Keratinocyte (primary cell): ENCODE results near the gene C9orf85. TPM values are rescaled to one million over a fixed set of nuclear protein-coding genes. Genes with fewer than 3 reads are reported as not detected.

Source experiments
- DNase-seq: peaks from one replicate; pipeline ENCODE4 v3.0.0-alpha.2; 2011; ENCODE audit warnings: low read depth, missing footprints, low spot score
- FAIRE-seq: peaks from 2 replicates; lab custom pipeline; 2011; peaks lifted over from hg19 to GRCh38; lab: Jason Lieb, UNC
- H2AFZ ChIP-seq: 2 replicates; pipeline ENCODE4 v1.6.0; 2012; ENCODE audit warnings: low read length, control low read depth, inconsistent platforms; ENCODE audit not compliant: control insufficient read depth
- H3K27ac ChIP-seq: 2 replicates; pipeline ENCODE4 v1.5.1; 2011; ENCODE audit warnings: low read length; ENCODE audit not compliant: control insufficient read depth, insufficient read depth
- H3K27me3 ChIP-seq: 3 replicates; pipeline ENCODE4 v1.6.0; 2011; ENCODE audit warnings: low read length; ENCODE audit not compliant: control insufficient read depth, insufficient read depth; ENCODE audit errors: extremely low read depth
- H3K36me3 ChIP-seq, 2 experiments: 2 replicates in 1 of 2; 3 replicates in 1 of 2; pipeline ENCODE4 v1.5.1; 2011; ENCODE audit warnings: low read length in 2 of 2, mild to moderate bottlenecking in 1 of 2; ENCODE audit not compliant: control insufficient read depth in 2 of 2, insufficient read depth in 2 of 2; ENCODE audit errors: extremely low read depth in 1 of 2
- H3K4me1 ChIP-seq: 3 replicates; pipeline ENCODE4 v1.5.1; 2011; ENCODE audit warnings: low read length; ENCODE audit not compliant: control insufficient read depth, insufficient read depth; ENCODE audit errors: extremely low read depth
- H3K4me2 ChIP-seq: 3 replicates; pipeline ENCODE4 v1.6.0; 2011; ENCODE audit warnings: low read depth, low read length; ENCODE audit not compliant: control insufficient read depth, insufficient read depth; ENCODE audit errors: extremely low read depth
- H3K4me3 ChIP-seq, 3 experiments: fragments of 200-600 bp in 1 of 3; sonication (generic) in 1 of 3; 2 replicates in 2 of 3; 3 replicates in 1 of 3; pipeline ENCODE4 v1.5.1; 2011 to 2016; ENCODE audit warnings: low read length in 3 of 3, mild to moderate bottlenecking in 3 of 3, control low read depth in 2 of 3, inconsistent platforms in 1 of 3, low read depth in 1 of 3, mixed read lengths in 1 of 3, mixed run types in 1 of 3, moderate library complexity in 1 of 3; ENCODE audit not compliant: control insufficient read depth in 2 of 3, insufficient read depth in 2 of 3; ENCODE audit errors: extremely low read depth in 1 of 3
- H3K79me2 ChIP-seq: 2 replicates; pipeline ENCODE4 v1.6.0; 2012; ENCODE audit warnings: low read length; ENCODE audit not compliant: control insufficient read depth, insufficient read depth
- H3K9ac ChIP-seq: 3 replicates; pipeline ENCODE4 v1.6.0; 2011; ENCODE audit warnings: low read length; ENCODE audit not compliant: control insufficient read depth, insufficient read depth; ENCODE audit errors: extremely low read depth
- H3K9me1 ChIP-seq: 3 replicates; pipeline ENCODE4 v1.6.0; 2011; ENCODE audit warnings: low read length; ENCODE audit not compliant: control insufficient read depth, insufficient read depth; ENCODE audit errors: extremely low read depth
- H3K9me3 ChIP-seq: 2 replicates; pipeline ENCODE4 v1.5.1; 2012; ENCODE audit warnings: low read depth, low read length; ENCODE audit not compliant: control insufficient read depth
- H4K20me1 ChIP-seq: 3 replicates; pipeline ENCODE4 v1.6.0; 2011; ENCODE audit warnings: low read length; ENCODE audit not compliant: control insufficient read depth, insufficient read depth; ENCODE audit errors: extremely low read depth
- EZH2 ChIP-seq: IDR thresholded peaks from one replicate; pipeline ENCODE4 v1.6.1; 2012; ENCODE audit warnings: inconsistent platforms, mild to moderate bottlenecking, low read length, moderate library complexity
- dilution Hi-C: fragments of 300-500 bp; cut with MboI; formaldehyde crosslinking; loops from one replicate; pipeline ENCODE4 v1.7.0; 2020; ENCODE audit warnings: low sequenced_read_pairs; ENCODE audit not compliant: extremely low pct_ligation_motif_present
- polyA plus RNA-seq, 5 experiments: library from polyadenylated mRNA; depleted of rRNA in 3 of 5; stranded (reverse) in 3 of 5; stranded (forward) in 1 of 5; unstranded in 1 of 5; fragments of >200 nt; gene quantifications; 1 replicate in 1 of 5; 2 replicates in 3 of 5; 3 replicates in 1 of 5; pipeline versions ENCODE4 v1.2.1 to v1.2.3, GENCODE V29; 2011 to 2012; ENCODE audit warnings: missing spikeins in 2 of 5, low read depth in 1 of 5, low replicate concordance in 1 of 5
- TF ChIP-seq, protein P1 (sequence below), 3 experiments: IDR thresholded peaks in 1 of 3; conservative IDR thresholded peaks in 1 of 3; optimal IDR thresholded peaks in 1 of 3; 2 replicates in 2 of 3; 3 replicates in 1 of 3; pipeline versions ENCODE3 to v1.5.1; 2011; ENCODE audit warnings: low read length in 3 of 3, mild to moderate bottlenecking in 3 of 3, moderate library complexity in 2 of 3, control low read depth in 1 of 3, inconsistent platforms in 1 of 3; ENCODE audit not compliant: insufficient read depth in 2 of 3; ENCODE audit errors: extremely low read depth in 1 of 3

Gene C9orf85
- polyA plus RNA-seq, 1 donor (not counting 4 experiments of a cell fraction or from before 2014, with no cell fraction given) = 18.2 TPM

DNA sequence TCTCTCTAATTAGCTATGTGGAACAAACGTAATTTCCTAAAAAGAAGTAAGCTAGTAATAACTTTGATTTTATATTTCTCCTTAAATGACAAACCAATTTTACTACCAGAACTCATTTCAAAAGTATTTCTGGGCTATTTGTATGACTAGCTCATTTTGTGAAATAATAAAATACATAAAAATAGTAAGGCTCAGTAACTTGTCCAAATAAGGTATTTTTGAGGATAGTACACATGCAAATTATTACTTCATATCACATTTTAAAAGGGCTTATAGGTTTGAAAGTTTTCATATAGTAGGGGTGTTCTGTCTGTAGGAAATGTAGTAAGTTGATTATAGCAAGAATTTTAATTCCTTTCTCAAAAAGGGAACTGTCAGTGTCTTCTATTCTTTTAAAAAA lies 26.5 kb downstream of the C9orf85 start:
- peak overlapping the region in 2 of 3 experiments; percentile 33 to 51 for H3K4me3 ChIP-seq
- H4K20me1 ChIP-seq = no peaks in the 10 kb centered on the region
- no peaks in the 10 kb centered on the region for H3K36me3 ChIP-seq
- H3K27me3 ChIP-seq = no peaks in the 10 kb centered on the region
- no peaks in the 10 kb centered on the region for H3K9me1 ChIP-seq
- DNase-seq (no peak), FAIRE-seq (no peak)
- peak overlapping the region; percentile 71 for H3K27ac ChIP-seq
- peak overlapping the region; percentile 94 for H3K4me2 ChIP-seq
- H3K9me3 ChIP-seq = no peaks in the 10 kb centered on the region
- peaks cover 36% of the 10 kb centered on the region for H3K79me2 ChIP-seq
- dilution Hi-C loops = no loop called here
- H2AFZ ChIP-seq = no peak overlapping the region
- TF ChIP-seq, protein P1, sequence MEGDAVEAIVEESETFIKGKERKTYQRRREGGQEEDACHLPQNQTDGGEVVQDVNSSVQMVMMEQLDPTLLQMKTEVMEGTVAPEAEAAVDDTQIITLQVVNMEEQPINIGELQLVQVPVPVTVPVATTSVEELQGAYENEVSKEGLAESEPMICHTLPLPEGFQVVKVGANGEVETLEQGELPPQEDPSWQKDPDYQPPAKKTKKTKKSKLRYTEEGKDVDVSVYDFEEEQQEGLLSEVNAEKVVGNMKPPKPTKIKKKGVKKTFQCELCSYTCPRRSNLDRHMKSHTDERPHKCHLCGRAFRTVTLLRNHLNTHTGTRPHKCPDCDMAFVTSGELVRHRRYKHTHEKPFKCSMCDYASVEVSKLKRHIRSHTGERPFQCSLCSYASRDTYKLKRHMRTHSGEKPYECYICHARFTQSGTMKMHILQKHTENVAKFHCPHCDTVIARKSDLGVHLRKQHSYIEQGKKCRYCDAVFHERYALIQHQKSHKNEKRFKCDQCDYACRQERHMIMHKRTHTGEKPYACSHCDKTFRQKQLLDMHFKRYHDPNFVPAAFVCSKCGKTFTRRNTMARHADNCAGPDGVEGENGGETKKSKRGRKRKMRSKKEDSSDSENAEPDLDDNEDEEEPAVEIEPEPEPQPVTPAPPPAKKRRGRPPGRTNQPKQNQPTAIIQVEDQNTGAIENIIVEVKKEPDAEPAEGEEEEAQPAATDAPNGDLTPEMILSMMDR (optimal IDR thresholded peaks at IDR 0.05 in 1 of 3, IDR thresholded peaks at IDR 0.05 in 1 of 3, conservative IDR thresholded peaks at IDR 0.05 in 1 of 3; ENCODE audit: extremely low read depth in 1 of 3, insufficient read depth in 2 of 3, low read length in 3 of 3) = no peak
- no peak for TF ChIP-seq EZH2
- H3K9ac ChIP-seq = peak overlapping the region; percentile 19
- H3K4me1 ChIP-seq = peaks cover 33% of the 10 kb centered on the region

DNA sequence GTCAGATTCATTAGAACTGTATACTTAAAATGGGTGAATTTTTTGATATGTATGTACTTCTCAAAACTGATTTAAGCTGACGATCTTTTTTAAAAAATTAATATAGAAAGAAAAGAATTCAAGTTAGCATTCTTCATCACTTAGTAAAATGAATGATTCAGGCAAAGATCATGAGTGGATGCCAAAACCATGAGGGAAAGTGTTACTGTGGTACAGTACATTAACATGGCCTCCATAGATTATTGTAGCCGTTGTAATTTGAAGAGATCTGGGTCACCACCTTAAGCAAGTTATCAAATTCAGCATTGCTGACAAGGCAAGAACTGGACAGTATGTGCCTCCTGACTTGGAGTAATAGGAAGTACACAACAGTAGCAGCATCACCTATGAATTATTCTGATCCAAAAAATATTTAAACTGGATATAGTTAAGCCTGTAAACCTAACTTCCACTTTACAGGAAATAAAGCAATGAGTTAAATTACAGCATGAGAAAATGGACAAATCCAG lies 29.7 kb downstream of the C9orf85 start:
- Histone ChIP-seq H3K4me1 (peaks cover 43% of the 10 kb centered on the region), H3K9me3 (no peaks in the 10 kb centered on the region), H3K4me2 (peak overlapping the region; percentile 11), H3K9me1 (no peaks in the 10 kb centered on the region), H3K4me3 (no peak overlapping the region), H3K79me2 (peaks cover 33% of the 10 kb centered on the region), H3K36me3 (no peaks in the 10 kb centered on the region), H4K20me1 (no peaks in the 10 kb centered on the region), H3K27me3 (no peaks in the 10 kb centered on the region), H3K27ac (no peak overlapping the region), H2AFZ (peak overlapping the region; percentile 8), H3K9ac (no peak overlapping the region)
- DNase-seq = no peak
- TF ChIP-seq EZH2 = no peak
- TF ChIP-seq, protein P1 (optimal IDR thresholded peaks at IDR 0.05 in 1 of 3, IDR thresholded peaks at IDR 0.05 in 1 of 3, conservative IDR thresholded peaks at IDR 0.05 in 1 of 3; ENCODE audit: extremely low read depth in 1 of 3, insufficient read depth in 2 of 3, low read length in 3 of 3) = no peak
- dilution Hi-C loops = no loop called here
- FAIRE-seq = peak; percentile 34
